ENCODE data around the gene ALCAM. TPM values are rescaled to one million over a fixed set of nuclear protein-coding genes. Genes with fewer than 3 reads are reported as not detected.
A peak's percentile ranks its signal among the peaks of the same experiment; 100 is the strongest.

ALCAM gene
- total RNA-seq, 1 donor from 2014 or later = 26.5 TPM

DNA sequence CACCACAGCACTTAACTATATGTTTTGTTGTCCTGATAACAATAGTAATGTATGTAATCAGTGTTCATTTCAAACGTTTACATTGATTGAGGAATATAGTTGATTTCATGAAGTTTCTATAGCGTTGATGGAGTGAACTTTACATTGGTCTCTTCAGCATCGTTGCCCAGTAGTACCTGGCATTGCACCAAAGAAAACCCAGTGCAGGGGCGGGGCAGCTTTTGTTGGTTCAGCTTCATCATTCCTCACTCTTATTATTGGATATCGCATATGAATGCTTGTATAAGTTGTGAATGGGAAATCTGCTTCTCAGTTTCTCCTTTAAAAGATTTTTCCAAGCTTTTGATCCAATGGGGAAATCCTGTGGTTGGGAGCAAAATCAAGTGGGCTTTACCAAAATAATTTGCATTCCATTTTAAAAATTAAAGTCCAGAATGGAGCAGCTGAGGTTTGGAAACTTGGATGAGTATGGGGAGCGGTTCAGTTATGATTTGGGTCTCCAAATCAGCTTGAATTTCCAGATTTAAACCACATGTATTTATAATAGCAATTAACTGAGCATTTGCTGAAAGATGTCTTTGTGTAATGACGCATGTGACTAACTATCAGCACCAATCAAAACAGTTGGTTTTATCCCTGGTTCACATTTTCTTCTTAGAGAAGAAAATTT, 213.7 kb downstream of the ALCAM start:
- no peak for DNase-seq (ENCODE audit: low read depth)

DNA sequence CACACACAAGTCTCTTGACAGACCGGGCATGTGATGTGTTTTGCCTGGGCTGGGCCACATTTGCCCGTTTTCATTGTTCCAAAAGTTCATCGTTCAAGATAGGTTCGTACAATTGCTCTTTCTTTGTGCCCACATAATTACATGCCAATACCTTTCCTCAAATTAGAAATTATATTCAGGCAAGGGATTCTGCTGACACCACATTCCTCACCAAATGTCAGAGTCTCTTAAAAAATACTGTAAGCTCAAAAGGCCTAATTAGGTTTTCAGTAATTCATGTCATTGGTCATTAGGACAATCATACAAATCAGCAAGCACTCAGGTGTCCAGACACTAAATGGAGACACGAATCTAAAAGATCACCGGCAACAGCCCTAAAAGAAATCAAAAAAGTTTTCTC, 215.3 kb downstream of the ALCAM start:
- DNase-seq (ENCODE audit: low read depth) = no peak

DNA sequence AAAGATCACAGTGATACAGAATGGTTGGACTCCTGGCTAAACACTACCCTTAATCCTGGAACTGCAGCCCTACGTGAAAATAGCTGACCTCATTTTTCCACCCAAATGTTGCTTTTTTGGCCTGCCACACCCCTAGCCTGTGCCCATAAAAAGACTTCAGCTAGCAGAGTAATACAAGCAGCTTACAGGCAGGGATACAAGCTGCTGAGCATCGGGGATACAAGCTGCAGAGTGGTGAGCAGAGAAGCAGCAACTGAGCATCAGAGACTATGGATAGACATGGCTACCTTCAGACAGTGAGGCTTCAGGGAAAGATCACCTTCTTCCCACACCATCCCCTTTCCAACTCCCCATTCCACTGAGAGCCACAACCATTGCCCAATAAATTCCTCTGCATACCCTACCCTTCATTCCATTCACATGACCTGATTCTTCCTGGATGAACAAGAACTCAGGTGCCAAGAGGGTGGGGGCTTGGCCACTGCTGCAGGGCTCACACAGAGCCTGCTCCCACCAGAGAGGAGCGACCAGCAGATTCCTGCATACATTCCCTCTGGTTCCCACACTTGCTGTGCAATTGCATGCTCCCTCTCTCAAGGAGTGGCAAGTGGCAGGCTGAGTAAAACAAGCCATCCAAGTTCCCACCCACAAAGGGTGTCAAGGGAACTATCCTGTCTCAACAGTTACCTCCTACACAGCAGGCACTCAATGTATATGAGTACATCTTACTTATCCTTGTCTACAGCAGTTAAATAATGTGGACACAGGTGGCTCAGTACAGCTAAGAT, 217.5 kb downstream of the ALCAM start:
- no peak for DNase-seq (ENCODE audit: low read depth)

DNA sequence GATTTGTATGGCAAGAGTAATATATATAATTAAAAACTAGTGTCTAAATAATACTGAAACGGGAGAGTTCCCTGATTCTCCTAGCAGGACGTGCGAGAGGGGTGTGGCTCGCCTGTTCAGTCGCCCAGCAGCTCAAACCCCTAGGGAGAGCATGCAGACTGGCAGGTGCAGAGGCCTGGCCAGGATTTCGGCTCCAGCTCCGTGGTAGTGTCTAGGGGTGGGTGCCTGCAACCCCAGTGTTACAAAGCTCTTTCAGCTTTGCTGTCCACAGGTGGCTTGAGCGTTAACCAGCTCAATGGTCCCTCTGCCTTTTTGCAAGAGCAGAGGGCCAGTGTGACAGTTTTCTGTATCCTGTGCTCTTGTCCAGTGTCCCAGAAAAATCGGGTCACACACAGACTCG, 226.6 kb downstream of the ALCAM start:
- no peak for DNase-seq (ENCODE audit: low read depth)

DNA sequence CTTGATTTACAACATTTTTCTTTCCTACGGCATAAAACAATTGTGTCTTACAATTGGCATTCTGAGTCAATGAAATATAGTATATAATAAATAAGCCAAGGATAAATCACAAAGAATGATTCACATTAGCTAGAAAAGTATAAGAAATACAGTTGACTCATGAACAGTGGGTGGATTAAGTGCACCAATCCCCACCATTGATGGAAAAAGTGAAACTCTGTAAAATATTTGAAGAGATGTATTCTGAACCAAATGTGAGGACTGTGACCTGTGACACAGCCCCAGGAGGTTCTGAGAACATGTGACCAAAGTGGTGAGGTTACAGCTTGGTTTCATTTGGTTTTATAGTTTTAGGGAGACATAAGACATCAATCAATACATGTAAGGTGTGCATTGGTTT, 227.5 kb downstream of the ALCAM start:
- DNase-seq (ENCODE audit: low read depth) = no peak

DNA sequence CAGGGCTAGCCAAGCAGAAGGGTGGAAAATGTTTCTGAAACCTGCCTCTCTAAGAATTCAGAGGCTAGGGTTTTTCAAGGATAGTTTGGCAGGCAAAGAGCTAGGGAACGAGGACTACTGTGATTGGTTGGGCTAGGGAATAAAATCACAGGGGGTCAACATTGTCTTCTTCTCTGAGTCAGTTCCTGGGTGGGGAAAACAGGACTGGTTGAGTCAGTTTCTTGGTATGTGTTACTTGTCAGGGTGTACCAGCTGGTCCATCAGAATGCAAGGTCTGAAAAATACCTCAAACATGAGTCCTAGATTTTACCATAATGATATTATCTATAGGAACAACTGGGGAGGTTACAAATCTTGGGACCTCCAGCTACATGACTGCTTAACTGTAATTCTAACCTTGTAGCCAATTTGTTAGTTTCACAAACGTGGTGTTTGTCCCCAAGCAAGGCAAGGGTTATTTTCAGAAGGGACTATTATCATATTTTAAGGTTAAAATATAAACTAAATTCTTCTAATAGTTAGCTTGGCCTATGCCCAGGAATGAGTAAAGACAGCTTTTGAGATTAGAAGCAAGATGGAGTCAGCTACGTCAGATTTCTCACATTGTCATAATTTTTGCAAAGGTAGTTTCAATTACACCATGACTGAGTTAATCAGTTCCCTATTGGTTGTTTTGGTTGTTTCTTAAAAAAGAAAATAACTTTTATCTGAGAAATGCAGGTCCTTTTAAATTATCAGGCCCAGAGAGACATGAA, 231.5 kb downstream of the ALCAM start:
- DNase-seq (ENCODE audit: low read depth) = peak; percentile 65

DNA sequence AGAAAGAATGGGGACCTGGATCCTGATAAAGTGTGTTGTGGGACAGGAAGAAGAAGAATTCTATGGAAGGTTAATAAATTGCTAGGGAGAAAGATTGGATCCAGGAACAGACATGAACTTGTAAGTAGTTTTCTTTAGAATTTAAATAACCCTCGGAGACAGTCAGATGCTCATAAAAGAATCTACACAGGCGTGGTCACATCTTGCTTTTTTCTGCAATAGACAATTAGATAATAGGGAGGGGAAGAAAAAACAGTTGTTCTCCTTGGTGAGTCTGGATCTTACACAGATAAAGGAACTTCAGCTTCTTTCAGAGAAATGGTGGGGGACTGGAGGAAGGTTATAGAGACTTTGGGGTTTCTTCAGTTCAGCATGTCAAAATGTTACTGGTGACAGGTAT, 232.6 kb downstream of the ALCAM start:
- no peak for DNase-seq (ENCODE audit: low read depth)

DNA sequence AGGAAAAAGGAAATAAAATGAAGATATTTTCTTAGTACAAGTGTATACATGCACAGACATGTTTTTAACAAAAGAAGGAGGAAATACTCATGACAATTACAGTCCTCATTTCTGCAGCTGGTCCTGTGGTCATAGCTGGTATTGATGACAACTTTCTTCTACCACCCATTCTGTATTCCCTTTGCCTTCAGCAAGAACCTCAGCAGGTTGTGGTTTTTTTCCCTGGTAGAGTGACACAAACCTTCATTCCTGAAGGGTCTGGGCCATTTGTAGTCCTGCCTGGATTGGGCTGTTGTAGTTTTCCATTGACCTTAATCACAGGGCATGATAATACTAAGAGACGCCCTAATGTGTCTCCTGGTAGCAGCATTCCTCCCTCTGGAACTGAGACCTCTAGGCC, 235.0 kb downstream of the ALCAM start:
- peak; percentile 71 for DNase-seq (ENCODE audit: low read depth)

DNA sequence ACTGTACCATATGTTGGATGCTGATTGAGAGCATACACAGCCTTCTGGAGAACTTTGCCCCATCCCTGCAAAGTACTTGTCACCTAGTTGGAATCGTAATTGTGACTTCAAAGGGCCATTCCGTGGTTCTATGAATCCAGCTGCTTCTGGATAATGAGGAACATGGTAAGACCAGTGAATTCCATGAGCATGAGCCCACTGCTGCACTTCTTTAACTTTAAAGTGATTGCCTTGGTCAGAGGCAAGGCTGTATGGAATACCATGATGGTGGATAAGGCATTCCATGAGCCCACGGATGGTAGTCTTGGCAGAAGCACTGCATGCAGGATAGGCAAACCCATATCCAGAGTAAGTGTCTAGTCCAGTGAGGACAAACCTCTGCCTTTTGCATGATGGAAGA, 235.6 kb downstream of the ALCAM start:
- DNase-seq (ENCODE audit: low read depth) = peak; percentile 54

DNA sequence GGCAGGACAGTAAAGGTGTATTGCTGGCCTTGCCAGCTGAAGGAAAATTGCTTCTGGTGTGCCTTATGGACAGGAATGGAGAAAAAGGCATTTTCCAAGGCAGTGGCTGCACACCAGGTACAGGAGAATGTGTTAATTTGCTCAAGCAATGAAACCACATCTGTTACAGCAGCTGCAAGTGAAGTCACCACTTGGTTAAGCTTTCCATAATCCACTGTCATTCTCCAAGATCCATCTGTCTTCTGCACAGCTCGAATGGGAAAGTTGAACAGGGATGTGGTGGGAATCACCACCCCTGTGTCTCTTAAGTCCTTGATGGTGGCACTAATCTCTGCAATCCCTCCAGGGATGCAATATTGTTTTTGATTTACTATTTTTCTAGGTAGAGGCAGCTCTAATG, 236.8 kb downstream of the ALCAM start:
- peak; percentile 59 for DNase-seq (ENCODE audit: low read depth)

DNA sequence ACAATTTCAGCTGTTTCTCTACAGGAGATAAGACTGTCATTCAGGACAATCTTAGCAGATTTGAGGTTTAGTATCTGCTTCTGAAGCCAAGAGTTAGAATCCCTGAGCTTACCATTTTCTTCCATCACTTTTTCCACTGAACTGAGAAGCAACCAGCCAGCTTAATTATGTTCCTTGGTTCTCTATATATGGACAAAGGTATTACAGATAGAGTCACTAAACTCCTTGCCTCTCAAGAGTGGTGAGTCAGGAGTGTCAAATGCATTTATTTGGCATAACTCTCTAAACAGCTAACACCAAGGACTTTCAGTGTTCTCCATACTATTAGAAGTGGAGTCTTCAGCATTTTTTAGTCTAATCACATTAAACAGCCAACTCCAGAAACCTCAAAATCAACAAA, 239.3 kb downstream of the ALCAM start:
- no peak for DNase-seq (ENCODE audit: low read depth)

DNA sequence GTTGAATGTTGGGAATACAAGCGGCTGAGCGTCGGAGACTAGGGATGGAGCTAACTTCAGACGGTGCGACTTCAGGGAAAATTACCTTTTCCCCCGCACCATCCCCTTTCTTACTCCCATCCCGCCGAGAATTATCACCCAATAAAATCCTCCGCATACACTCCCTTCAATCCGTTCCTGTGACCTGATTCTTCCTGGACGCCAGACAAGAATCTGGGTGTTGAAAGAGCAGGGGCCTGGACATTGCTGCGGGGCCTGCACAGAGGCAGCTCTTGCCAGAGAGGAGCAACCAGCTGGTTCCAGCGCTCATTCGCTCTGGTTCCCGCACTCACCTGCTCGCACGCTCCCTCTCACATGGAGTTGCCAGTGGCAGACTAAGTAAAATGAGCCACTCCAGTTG, 241.9 kb downstream of the ALCAM start:
- no peak for DNase-seq (ENCODE audit: low read depth)

DNA sequence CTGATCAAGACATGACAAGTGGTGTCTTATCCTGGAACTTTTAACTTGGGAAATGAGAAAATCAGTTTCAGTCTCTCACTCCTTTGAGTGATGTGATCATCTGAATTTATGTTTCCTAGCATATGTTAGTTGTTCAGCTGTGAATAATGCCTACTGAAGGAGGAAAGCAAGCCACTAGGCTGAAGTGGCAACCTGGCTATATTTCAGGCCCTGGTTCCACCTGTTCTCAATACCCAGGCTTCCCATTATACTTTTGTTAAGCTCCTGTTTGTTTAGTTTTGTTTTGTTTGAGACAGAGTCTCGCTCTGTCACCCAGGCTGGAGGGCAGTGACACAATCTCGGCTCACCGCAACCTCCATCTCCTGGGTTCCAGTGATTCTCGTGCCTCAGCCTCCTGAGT, 243.8 kb downstream of the ALCAM start:
- DNase-seq (ENCODE audit: low read depth) = no peak

DNA sequence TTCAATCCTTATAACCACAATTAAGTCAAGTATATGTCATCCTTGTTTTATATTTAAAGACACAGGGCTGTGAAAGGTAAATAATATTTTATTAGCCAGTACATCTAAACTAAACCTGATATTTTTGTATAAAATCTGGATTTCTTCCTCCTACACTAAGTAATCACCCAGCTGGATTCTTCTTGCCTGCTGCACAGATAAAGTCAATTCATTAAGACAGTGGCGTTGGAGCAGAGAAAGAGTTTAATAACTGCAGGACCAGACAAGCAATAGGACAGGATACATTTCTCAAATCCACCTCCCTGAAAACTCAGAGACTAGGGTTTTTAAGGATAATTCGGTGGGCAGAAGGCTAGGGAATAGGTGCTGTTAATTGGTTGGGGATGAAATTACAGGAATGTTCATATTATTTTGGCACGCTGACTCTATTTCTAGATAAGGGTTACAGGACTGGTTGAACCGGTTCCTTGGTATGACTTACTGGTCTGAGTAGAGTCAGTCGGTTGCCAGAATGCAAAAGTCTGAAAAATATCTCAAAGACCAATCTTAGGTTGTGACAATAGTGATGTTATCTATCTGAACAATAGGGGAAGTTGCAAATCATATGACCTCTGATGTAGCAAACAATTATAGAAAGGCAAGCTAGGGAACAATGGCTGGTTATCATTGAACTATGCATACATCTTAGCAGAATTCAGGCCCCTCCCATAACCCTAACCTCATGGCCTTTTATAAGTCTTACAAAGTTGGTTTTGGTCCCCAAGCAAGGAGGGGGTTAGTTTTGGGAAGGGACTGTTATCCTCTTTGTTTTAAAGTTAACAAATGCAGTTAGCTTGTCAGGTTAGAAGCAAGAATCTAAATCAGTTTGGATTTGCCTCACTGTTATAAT, 244.8 kb downstream of the ALCAM start:
- DNase-seq (ENCODE audit: low read depth) = no peak

DNA sequence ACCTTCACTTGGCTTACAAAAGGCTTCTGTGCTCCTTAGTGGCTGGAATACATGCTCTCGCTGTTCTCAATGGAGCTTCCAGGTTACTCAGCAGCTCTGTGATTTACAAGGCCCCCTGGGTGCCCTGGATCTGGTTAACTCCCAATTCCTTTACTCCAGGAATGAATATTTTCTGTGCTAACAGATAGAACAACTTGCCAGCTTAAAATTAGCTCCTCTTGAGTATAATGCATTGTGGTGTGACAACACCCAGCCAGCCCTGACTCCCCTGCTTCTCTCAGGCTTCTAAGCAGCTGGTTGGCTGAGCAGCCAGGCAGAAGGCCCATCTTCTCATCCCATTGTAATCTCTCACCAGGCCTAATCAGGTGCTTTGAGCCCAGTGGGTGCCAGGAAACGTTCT, 246.4 kb downstream of the ALCAM start:
- peak; percentile 72 for DNase-seq (ENCODE audit: low read depth)

DNA sequence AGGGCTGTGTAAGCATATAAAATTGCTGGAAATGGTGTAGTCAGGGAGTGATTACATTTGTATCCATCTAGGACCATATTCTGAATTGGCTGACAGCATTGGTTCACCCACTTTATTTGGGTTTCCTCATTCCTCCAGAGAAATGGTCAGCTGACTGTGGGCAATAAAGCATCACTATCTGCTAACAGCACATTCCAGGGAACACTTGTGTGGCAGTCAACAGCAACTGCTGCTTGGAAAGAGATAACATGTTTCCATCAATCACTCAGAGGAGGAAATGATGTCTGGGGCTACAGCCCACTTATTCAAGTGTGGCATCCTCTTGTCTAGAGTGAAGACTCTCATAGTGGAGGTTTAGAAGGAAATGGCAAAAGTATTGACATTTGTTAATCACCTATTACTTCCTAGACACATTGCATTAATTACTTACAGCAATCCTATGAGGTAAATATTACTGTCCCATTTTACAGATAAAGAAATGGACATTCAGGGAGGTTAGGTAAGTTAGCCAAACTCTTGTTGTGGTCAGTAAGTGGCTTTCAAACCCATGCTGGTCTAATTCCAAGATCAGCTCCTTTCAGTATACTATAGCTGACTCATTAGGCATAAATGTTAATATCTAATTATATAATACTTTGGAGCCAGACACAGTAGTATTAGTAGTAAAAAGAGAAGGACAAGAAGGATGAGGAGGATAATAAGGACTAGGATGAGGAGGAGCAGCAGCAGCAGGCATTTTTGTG, 247.8 kb downstream of the ALCAM start:
- peak; percentile 86 for DNase-seq (ENCODE audit: low read depth)

DNA sequence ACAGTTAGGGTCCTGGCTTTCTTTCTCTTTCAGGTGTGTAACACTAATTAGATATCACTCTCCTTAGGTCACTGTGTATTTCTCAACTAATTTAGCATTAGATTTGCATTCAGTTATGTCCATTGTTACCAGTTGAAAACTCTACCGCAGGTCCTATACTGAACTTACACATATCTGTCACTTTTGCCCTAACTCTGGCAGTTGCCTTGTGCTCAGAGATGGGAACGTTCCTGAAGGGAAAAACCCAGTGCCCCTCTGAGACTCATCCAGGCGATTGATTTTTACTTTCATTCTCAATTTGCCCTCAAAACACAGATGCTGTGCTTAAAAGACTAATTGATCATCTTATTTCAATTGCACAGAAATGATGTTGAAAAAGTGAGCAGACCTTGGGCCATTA, 249.1 kb downstream of the ALCAM start:
- no peak for DNase-seq (ENCODE audit: low read depth)

DNA sequence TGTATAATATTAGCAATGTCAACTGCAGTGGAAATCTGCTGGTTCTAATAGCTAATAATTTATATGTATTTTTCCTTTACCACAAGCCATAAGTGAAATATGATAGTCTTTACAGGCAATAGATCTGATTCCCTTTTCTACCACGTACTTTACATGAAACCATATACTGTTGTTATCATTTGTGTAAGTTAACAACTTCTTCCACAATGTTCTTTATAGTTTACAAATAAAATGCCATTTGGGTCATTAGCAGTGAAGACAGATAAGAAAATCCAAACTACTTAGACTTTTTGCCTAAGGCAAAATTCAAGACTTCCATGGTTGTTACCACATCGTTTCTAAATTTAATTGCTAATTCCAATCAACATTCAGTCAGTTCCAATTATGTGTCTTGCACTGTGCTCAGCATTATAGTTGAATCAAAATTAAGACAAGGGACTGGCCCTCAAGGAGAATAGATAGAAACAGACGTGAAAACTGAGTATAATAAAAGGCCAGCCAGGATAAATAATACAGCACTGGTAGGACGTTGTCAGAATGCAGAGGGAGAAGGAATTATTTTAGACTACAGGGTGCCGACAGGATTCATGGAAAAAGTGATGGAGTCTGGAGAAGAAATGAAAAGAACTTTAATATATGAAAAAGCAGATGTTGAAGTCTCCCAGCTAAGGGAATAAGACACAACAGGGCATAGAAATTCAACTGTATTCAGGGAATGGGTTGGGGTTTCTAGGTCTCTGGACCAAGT, 249.8 kb downstream of the ALCAM start:
- DNase-seq (ENCODE audit: low read depth) = no peak

DNA sequence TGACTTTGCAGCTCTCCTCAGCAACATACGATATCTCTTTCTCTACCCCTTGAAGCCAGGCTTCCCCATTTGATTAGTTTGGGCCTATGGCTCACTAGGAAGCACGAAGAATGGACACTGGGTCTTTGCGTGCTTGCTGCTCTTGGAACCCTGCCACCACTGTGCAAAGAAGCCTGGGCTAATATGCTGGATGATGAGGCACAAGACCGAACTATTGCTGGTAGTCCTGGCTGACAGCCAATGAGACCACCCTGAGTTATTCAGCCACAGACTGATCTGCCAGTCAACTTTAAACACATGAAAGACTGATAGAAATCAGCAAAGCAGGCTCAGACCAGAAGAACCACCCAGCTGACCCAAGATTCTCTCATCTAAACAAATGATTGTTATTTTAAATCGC, 251.8 kb downstream of the ALCAM start:
- DNase-seq (ENCODE audit: low read depth) = no peak

DNA sequence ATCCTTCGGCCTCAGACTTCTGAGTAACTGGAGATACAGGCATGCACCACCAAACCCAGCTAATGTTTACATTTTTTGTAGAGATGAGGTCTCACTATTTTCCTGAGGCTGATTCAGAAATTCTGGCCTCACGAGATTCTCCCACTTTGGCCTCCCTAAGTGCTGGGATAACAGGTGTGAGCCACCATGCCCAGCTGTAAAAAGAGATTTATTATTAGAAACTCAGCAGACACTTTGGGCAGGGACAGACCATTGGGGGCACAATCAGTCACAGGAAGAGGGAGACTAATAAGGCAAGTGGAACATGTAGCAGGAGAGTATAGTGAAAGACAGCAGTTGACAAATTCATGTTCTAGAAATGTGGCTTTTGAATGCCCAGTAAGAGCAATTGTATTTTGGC, 252.9 kb downstream of the ALCAM start:
- DNase-seq (ENCODE audit: low read depth) = peak; percentile 66

Data from myocyte (in vitro differentiated cells).